Peyer's patch (tissue), 4 donors: Measurements from ENCODE around the gene LRRN3.

Experiments used
- CTCF ChIP-seq, 6 experiments: fragments of 450-650 bp in 4 of 6; fragments of 200-600 bp in 2 of 6; sonication (generic) in 1 of 6; IDR thresholded peaks; one replicate each; pipeline ENCODE4 v1.5.1; 2017 to 2019; ENCODE audit warnings: antibody characterized with exemption in 6 of 6, mild to moderate bottlenecking in 3 of 6, moderate library complexity in 1 of 6
- POLR2A ChIP-seq, 2 donors: fragments of 450-650 bp; IDR thresholded peaks; one replicate each; pipeline ENCODE4 v1.5.1; 2017; ENCODE audit warnings: antibody characterized with exemption in 2 of 2, mild to moderate bottlenecking in 2 of 2, moderate library complexity in 2 of 2

GRCh38 chr7:111050875-111051416, 40.0 kb upstream of the LRRN3 start:
- no peak for TF ChIP-seq CTCF (IDR thresholded peaks at IDR 0.05)
- no peak for TF ChIP-seq POLR2A (IDR thresholded peaks at IDR 0.05)
